NT2/D1 (cell line): ENCODE measurements around the gene CLEC4D.

Experiments used
- SUZ12 ChIP-seq: IDR thresholded peaks from 2 replicates; pipeline ENCODE4 v1.6.1; 2011; ENCODE audit not compliant: insufficient read length, insufficient read depth; ENCODE audit errors: extremely low read depth
- YY1 ChIP-seq: IDR thresholded peaks from 2 replicates; pipeline ENCODE4 v1.6.1; 2011; ENCODE audit not compliant: insufficient read length, insufficient read depth
- ZNF274 ChIP-seq: IDR thresholded peaks from 2 replicates; pipeline ENCODE4 v1.6.1; 2011; ENCODE audit warnings: mild to moderate bottlenecking, low read depth, low read length

GRCh38 chr12:8556531-8557097 lies 43.3 kb downstream of the CLEC4D start:
- TF ChIP-seq SUZ12 (no peak), YY1 (no peak), ZNF274 (no peak)
